ENCODE measurements around the gene PKP4.

Gene PKP4

GRCh38 chr2:158569284-158569683, 112.5 kb downstream of the PKP4 start:
- H2AFZ ChIP-seq (ENCODE audit: low read depth, low read length), result no peak overlapping the region
- H3K9me3 ChIP-seq (ENCODE audit: insufficient read depth, low read length, severe bottlenecking), result no peaks in the 10 kb centered on the region
- no peaks in the 10 kb centered on the region for H3K4me1 ChIP-seq (ENCODE audit: insufficient read depth, low read length)
- no peak for DNase-seq
- no peaks in the 10 kb centered on the region for H3K27me3 ChIP-seq (ENCODE audit: insufficient read depth, low read length, poor library complexity)
- no peaks in the 10 kb centered on the region for H3K79me2 ChIP-seq (ENCODE audit: insufficient read depth, low read length)
- H4K20me1 ChIP-seq (ENCODE audit: insufficient read depth, low read length), result no peaks in the 10 kb centered on the region
- H3K36me3 ChIP-seq (ENCODE audit: insufficient read depth, low read length), result no peaks in the 10 kb centered on the region
- no peak for ATAC-seq (ENCODE audit: insufficient read depth, low read depth)
- no peak overlapping the region for H3K4me3 ChIP-seq (ENCODE audit: low read depth in 1 of 2, low read length in 2 of 2)
- no peak for TF ChIP-seq EZH2 (IDR thresholded peaks at IDR 0.05; ENCODE audit: borderline replicate concordance, low read depth, low read length, severe bottlenecking)
- TF ChIP-seq, protein P1, sequence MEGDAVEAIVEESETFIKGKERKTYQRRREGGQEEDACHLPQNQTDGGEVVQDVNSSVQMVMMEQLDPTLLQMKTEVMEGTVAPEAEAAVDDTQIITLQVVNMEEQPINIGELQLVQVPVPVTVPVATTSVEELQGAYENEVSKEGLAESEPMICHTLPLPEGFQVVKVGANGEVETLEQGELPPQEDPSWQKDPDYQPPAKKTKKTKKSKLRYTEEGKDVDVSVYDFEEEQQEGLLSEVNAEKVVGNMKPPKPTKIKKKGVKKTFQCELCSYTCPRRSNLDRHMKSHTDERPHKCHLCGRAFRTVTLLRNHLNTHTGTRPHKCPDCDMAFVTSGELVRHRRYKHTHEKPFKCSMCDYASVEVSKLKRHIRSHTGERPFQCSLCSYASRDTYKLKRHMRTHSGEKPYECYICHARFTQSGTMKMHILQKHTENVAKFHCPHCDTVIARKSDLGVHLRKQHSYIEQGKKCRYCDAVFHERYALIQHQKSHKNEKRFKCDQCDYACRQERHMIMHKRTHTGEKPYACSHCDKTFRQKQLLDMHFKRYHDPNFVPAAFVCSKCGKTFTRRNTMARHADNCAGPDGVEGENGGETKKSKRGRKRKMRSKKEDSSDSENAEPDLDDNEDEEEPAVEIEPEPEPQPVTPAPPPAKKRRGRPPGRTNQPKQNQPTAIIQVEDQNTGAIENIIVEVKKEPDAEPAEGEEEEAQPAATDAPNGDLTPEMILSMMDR (IDR thresholded peaks at IDR 0.05; ENCODE audit: borderline replicate concordance, extremely low read depth, low read length, poor library complexity, severe bottlenecking), result no peak
- H3K4me2 ChIP-seq (ENCODE audit: insufficient read depth, low read length), result no peak overlapping the region
- H3K27ac ChIP-seq (ENCODE audit: low read length), result no peak overlapping the region
- H3K9ac ChIP-seq (ENCODE audit: low read depth, low read length), result no peak overlapping the region

DNA sequence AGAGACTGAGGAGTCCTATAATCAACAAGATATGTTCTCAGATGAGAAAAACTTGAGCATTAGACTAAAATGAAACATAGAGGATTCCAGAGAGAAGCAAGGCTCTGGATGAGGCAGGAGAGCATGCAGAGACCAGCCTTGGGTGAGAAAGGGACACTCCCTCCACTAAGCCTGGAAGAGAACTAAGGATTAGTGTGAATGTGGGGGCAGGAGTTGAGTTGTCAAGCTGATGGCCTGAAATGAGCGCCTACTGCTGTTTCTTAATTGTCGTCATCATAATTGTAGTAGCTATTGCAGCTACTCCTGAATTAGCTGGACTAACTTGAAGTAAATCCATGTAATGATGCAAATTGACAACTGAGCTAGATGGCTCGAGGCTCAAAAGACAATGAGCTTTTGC, 114.1 kb downstream of the PKP4 start:
- Histone ChIP-seq H3K9me3 (ENCODE audit: insufficient read depth, low read length, severe bottlenecking) (no peaks in the 10 kb centered on the region), H3K4me2 (ENCODE audit: insufficient read depth, low read length) (no peak overlapping the region), H3K4me3 (ENCODE audit: low read depth in 1 of 2, low read length in 2 of 2) (no peak overlapping the region), H3K79me2 (ENCODE audit: insufficient read depth, low read length) (no peaks in the 10 kb centered on the region), H3K27me3 (ENCODE audit: insufficient read depth, low read length, poor library complexity) (no peaks in the 10 kb centered on the region), H3K4me1 (ENCODE audit: insufficient read depth, low read length) (no peaks in the 10 kb centered on the region), H3K9ac (ENCODE audit: low read depth, low read length) (no peak overlapping the region), H2AFZ (ENCODE audit: low read depth, low read length) (no peak overlapping the region), H3K27ac (ENCODE audit: low read length) (no peak overlapping the region), H3K36me3 (ENCODE audit: insufficient read depth, low read length) (no peaks in the 10 kb centered on the region), H4K20me1 (ENCODE audit: insufficient read depth, low read length) (no peaks in the 10 kb centered on the region)
- ATAC-seq (ENCODE audit: insufficient read depth, low read depth) (no peak), DNase-seq (no peak)
- TF ChIP-seq EZH2 (IDR thresholded peaks at IDR 0.05; ENCODE audit: borderline replicate concordance, low read depth, low read length, severe bottlenecking), result no peak
- TF ChIP-seq, protein P1 (IDR thresholded peaks at IDR 0.05; ENCODE audit: borderline replicate concordance, extremely low read depth, low read length, poor library complexity, severe bottlenecking), result no peak

- no peak for TF ChIP-seq EZH2 (IDR thresholded peaks at IDR 0.05; ENCODE audit: borderline replicate concordance, low read depth, low read length, severe bottlenecking)
- TF ChIP-seq, protein P1 (IDR thresholded peaks at IDR 0.05; ENCODE audit: borderline replicate concordance, extremely low read depth, low read length, poor library complexity, severe bottlenecking), result no peak
- Histone ChIP-seq H3K4me3 (ENCODE audit: low read depth in 1 of 2, low read length in 2 of 2) (no peak overlapping the region), H3K36me3 (ENCODE audit: insufficient read depth, low read length) (peaks cover 5% of the 10 kb centered on the region; the same call in 1 of the 2 replicates), H3K9me3 (ENCODE audit: insufficient read depth, low read length, severe bottlenecking) (no peaks in the 10 kb centered on the region), H3K4me2 (ENCODE audit: insufficient read depth, low read length) (no peak overlapping the region), H3K9ac (ENCODE audit: low read depth, low read length) (no peak overlapping the region), H4K20me1 (ENCODE audit: insufficient read depth, low read length) (no peaks in the 10 kb centered on the region), H2AFZ (ENCODE audit: low read depth, low read length) (no peak overlapping the region), H3K4me1 (ENCODE audit: insufficient read depth, low read length) (no peaks in the 10 kb centered on the region), H3K79me2 (ENCODE audit: insufficient read depth, low read length) (no peaks in the 10 kb centered on the region), H3K27me3 (ENCODE audit: insufficient read depth, low read length, poor library complexity) (no peaks in the 10 kb centered on the region), H3K27ac (ENCODE audit: low read length) (no peak overlapping the region)
- ATAC-seq (ENCODE audit: insufficient read depth, low read depth) (peak; percentile 17; the same call in 1 of the 3 replicates), DNase-seq (no peak)
Measured at GRCh38 chr2:158573739-158574138, 117.0 kb downstream of the PKP4 start.
